Uterus (tissue), 2 donors: ENCODE results near the gene IGF2R.

Source experiments
- POLR2A ChIP-seq, 2 donors: fragments of 450-650 bp; IDR thresholded peaks; one replicate each; pipeline ENCODE4 v1.6.1; 2016; ENCODE audit warnings: antibody characterized with exemption in 2 of 2, mild to moderate bottlenecking in 1 of 2, moderate library complexity in 1 of 2
- TF ChIP-seq, protein P1 (sequence below), 4 experiments: fragments of 200-600 bp in 2 of 4; fragments of 450-650 bp in 2 of 4; sonication (generic) in 2 of 4; IDR thresholded peaks; one replicate each; pipeline ENCODE4 v1.5.1; 2016 to 2019; ENCODE audit warnings: antibody characterized with exemption in 4 of 4, mild to moderate bottlenecking in 2 of 4, moderate library complexity in 1 of 4

DNA sequence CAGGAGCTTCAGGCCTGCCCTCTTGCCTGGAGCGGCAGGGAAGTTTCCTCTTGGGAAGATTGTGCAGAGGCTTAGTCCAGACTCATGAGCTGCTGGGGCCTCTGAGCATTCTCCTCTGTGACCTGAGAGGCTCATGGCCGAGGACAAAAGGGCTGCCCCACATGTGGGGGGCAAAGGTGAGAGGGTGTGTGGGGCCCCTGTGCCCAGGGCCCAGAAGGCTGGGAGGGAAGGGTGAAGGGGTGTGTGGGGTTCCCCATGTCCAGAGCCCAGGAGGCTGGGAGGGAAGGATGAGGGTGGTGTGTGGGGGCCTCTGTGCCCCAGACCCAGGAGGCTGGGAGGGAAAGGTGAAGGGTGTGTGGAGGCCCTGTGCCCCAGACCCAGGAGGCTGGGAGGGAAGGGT lies 101.9 kb downstream of the IGF2R start:
- no peak for TF ChIP-seq POLR2A (IDR thresholded peaks at IDR 0.05)
- TF ChIP-seq, protein P1, sequence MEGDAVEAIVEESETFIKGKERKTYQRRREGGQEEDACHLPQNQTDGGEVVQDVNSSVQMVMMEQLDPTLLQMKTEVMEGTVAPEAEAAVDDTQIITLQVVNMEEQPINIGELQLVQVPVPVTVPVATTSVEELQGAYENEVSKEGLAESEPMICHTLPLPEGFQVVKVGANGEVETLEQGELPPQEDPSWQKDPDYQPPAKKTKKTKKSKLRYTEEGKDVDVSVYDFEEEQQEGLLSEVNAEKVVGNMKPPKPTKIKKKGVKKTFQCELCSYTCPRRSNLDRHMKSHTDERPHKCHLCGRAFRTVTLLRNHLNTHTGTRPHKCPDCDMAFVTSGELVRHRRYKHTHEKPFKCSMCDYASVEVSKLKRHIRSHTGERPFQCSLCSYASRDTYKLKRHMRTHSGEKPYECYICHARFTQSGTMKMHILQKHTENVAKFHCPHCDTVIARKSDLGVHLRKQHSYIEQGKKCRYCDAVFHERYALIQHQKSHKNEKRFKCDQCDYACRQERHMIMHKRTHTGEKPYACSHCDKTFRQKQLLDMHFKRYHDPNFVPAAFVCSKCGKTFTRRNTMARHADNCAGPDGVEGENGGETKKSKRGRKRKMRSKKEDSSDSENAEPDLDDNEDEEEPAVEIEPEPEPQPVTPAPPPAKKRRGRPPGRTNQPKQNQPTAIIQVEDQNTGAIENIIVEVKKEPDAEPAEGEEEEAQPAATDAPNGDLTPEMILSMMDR (IDR thresholded peaks at IDR 0.05): no peak
